NB4 (cell line): ENCODE results near the gene EXOC6B.

Experiments
- MAX ChIP-seq: IDR thresholded peaks from 2 replicates; pipeline ENCODE4 v1.6.1; 2011; ENCODE audit warnings: low read depth, low read length
- MYC ChIP-seq: IDR thresholded peaks from 2 replicates; pipeline ENCODE4 v1.6.1; 2011; ENCODE audit warnings: low read depth, low read length
- POLR2A ChIP-seq: IDR thresholded peaks from 2 replicates; pipeline ENCODE4 v1.6.1; 2011; ENCODE audit warnings: mild to moderate bottlenecking; ENCODE audit not compliant: insufficient read length; ENCODE audit errors: extremely low read depth
- TF ChIP-seq, protein P1 (sequence below): IDR thresholded peaks from one replicate; pipeline ENCODE4 v1.5.1; 2012; ENCODE audit warnings: low read depth, low read length

DNA sequence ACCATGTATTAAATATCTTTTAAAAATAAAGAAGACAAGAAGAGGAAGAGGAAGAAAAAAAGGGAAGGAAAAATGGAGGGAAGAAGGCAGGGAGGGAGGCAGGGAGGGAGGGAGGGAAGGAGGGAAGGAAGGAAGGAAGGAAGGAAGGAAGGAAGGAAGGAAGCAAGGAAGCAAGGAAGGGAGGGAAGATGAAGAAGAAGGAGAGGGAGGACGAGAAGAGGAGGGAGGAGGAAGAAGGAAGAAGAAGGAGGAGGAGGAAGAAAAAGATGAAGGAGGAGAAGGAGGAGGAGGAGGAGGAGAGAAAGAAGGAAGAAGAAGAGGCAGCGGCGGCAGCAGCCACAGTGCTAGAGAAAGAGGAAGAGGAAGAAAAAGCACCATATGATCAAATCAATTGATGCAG, 189.6 kb downstream of the EXOC6B start:
- TF ChIP-seq, protein P1, sequence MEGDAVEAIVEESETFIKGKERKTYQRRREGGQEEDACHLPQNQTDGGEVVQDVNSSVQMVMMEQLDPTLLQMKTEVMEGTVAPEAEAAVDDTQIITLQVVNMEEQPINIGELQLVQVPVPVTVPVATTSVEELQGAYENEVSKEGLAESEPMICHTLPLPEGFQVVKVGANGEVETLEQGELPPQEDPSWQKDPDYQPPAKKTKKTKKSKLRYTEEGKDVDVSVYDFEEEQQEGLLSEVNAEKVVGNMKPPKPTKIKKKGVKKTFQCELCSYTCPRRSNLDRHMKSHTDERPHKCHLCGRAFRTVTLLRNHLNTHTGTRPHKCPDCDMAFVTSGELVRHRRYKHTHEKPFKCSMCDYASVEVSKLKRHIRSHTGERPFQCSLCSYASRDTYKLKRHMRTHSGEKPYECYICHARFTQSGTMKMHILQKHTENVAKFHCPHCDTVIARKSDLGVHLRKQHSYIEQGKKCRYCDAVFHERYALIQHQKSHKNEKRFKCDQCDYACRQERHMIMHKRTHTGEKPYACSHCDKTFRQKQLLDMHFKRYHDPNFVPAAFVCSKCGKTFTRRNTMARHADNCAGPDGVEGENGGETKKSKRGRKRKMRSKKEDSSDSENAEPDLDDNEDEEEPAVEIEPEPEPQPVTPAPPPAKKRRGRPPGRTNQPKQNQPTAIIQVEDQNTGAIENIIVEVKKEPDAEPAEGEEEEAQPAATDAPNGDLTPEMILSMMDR, result no peak
- no peak for TF ChIP-seq POLR2A
- TF ChIP-seq MYC, result no peak
- no peak for TF ChIP-seq MAX
